Activated gamma-delta T cell (primary cell): Measurements from ENCODE around the gene GOLT1A.
"Not testable (repeated sequence)": the region's sequence is repeated elsewhere in the genome, so short reads cannot be mapped to it uniquely, and the experiment has no call there.

Experiments
- DNase-seq: peaks from one replicate; lab custom pipeline; 2025; lab: John Stamatoyannopoulos, UW

GOLT1A gene

DNA sequence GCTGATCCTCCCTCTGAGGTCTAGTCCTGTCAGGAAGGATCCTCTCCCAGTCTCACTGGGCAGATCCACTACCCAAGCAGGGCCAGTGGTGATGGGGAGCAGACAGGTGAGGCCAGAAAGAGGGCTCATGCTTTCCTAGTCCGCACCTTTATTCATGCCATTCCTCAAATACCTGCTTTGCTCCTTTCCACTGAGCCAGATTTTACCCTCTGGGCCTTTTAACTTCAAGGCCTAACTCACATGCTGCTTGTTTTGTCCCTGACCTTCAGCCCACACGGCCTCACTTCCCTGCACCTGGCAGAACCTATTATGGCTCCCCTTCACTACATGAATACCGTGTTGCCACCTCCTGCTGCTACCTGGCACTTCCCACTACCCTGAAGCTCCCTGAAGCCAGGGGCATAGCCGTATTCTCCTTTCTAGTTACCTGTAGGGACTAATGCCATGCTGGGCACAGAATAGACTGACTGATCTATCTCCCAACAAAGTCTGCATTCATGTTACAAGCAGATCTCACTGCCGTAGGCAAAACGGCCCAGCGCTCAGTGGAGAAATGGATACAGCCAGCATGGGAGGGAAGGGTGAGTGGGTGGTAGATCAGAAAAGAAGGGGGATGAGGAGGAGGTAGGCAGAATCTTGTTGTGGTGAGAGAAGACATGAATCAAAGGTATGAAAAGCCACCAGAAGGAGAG lies 36.1 kb upstream of the GOLT1A start:
- DNase-seq, result no peak

DNA sequence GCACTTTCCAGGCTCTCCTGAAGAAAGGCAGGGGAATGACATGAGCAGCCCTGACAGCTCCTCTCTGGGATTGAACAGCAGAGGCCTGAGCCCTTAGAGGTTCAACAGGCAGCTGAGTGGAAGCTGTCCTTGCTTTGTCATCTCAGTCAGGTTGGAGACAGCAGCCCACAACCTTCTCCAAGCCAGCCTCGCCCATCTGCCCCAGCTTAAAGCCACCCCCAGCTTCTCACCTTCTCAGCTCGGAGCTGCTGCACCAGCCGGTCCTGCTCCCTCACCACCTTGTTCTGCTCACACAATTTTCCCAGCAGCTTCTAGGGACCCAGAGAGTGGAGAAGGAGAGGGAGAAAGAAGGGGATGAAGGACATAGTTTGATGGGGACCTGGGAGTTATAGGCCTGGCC lies 35.2 kb upstream of the GOLT1A start:
- no peak for DNase-seq

DNA sequence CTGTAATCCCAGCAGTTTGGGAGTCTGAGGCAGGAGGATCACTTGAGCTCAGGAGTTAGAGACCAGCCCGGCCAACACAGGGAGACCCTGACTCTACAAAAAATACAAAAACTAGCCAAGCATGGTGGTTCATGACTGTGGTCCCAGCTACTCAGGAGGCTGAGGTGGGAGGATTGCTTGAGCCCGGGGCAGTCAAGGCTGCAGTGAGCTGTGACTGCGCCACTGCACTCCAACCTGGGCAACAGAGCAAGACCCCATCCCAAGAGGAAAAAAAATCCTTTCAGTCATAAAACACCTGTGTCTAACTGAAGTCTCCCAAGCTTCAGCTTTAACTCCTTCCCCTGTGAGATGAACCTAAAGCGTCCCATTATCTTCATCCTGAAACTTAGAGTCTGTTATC lies 33.1 kb upstream of the GOLT1A start:
- no peak for DNase-seq

DNA sequence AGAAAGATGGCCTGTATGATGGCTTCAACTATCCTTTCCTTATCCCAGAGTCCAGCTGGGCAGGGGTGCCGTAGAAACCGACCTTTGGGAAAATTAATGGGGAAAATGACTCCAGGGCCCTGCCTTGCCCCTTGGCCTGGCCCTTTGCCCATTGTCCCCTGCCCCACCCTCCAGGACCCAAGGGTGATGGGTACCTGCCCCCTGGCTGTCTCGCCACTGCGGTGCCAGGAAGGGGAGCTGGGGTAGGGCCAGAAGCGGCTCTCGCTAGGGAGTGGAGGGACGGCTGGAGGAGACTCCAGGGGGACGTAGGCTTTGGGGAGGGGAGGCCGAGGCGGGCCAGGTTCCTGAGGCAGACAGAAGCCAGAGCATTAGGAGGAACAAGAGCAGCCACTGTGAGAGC lies 29.1 kb upstream of the GOLT1A start:
- no peak for DNase-seq

DNA sequence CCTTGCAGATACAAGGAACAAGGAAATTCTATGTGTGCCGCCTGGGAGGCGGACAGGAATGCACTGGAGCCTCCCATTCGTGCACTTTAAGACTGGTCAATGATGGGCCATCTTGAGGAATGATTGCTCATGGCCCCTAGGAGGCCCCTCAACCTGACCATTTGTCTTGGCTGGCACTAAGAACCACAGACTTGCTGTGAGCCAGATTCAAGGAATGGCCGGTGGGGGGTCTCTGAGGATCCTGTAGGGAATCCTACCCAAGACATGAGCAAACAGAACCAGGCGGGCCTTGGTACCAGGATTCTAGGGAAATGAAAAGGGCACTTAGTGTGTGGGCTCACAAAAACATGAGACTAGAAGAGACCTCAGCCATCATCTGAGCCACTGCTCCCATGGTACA lies 28.1 kb upstream of the GOLT1A start:
- DNase-seq, result no peak

DNA sequence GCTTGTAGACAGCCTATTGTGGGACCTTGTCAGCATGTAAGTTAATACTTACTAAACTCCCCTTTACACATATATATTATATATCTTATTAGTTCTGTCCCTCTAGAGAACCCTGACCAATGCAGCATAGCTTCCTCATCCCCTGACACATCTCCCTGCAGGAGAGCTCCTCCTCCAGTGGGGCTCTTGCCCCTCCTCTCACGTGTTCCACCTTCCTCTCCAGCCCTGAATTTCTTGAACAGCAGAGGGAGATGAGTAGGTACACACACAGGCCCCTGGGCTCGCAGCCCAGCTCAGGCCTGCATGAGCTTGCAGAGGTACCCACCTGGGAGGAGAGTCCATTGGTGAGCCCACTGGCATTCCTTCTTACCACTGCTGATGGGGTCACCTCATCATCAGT lies 27.3 kb upstream of the GOLT1A start:
- no peak for DNase-seq

DNA sequence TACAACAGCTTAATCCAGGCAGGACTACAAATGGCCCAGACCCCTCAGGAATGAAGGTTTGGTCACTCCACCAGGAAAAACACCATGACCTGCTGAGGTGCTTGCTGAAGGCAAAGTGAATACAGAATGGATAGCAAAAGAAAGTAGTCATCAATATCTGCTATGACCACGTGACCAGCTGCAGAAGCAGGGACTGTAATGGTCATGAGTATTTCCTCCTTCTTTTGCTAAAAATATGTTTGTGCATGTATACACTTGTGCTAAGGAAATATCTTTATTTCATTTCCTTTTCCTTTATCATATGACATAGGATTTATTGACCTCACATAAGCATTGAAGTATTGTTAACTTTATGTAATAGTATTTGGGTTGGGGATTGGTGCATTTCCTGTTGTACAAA lies 26.4 kb upstream of the GOLT1A start:
- DNase-seq, result no peak

DNA sequence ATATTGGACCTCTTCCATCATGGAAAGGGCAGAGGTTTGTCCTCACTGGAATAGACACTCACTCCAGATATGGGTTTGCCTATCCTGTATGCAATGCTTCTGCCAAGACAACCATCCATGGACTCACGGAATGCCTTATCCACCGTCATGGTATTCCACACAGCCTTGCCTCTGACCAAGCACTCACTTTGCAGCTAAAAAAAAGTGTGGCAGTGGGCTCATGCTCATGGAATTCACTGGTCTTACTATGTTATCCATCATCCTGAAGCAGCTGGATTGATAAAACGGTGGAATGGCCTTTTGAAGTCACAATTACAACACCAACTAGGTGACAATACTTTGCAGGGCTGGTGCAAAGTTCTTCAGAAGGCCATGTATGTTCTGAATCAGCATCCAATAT lies 25.6 kb upstream of the GOLT1A start:
- DNase-seq, result not testable (repeated sequence)

DNA sequence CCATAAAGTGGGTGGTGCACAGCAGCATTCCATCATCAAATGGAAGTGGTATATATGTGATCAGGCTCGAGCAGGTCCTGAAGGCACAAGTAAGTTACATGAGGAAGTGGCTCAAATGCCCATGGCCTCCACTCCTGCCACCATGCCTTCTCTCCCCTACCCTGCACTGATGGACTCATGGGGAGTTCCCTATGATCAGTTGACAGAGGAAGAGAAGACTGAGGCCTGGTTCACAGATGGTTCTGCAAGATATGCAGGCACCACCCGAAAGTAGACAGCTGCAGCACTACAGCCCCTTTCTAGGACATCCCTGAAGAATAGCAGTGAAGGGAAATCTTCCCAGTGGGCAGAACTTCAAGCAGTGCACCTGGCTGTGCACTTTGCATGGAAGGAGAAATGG lies 24.7 kb upstream of the GOLT1A start:
- not testable (repeated sequence) for DNase-seq

DNA sequence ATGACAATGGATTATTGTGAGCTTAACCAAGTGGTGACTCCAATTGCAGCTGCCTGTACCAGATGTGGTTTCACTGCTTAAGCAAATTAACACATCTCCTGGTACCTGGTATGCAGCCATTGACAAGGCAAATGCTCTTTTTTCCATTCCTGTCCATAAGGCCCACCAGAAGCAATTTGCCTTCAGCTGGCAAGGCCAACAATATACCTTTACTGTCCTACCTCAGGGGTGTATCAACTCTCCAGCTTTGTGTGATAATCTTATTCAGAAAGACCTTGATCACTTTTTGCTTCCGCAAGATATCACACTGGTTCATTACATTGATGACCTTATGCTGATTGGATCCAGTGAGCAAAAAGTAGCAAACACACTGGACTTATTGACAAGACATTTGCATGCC lies 23.7 kb upstream of the GOLT1A start:
- DNase-seq, result not testable (repeated sequence)

DNA sequence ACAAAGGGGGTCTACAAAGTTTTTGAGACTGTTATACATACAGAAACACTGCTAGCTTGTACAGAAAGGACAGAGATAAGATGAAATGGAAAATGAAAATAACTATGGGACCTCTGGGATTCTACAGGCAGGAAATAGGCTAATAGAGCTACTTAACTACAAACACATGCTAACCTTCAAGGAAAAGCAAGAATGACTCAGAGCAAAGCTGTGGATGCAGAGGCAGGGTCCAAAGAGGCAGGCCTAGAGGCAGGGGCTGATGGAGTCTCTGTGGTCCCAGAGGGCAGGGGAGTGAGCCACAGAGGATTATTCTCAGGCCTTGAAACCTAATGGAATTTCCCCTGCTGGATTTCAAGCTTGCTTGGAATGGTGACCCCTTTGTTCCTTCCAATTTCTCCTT lies 18.7 kb upstream of the GOLT1A start:
- no peak for DNase-seq

DNA sequence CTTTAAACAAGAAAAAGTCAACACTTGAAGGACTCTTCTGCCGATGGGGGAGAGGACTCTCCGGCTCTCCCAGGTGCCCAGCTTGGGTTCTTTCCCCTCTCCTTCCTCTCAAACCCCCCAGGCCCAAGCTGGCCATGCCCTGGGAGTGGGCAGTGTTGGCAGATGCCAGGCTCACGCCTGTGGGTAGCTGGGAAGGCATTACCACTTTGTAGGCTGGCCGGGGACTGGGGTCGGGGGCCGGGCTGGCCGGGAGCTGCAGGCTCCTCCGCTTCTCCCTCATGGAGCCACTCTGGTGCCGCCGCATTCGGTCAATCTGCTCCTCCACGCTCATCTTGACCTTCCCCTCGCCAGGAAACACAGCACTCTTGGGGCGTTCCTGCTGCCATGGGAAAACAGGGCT lies 16.4 kb upstream of the GOLT1A start:
- DNase-seq, result no peak

DNA sequence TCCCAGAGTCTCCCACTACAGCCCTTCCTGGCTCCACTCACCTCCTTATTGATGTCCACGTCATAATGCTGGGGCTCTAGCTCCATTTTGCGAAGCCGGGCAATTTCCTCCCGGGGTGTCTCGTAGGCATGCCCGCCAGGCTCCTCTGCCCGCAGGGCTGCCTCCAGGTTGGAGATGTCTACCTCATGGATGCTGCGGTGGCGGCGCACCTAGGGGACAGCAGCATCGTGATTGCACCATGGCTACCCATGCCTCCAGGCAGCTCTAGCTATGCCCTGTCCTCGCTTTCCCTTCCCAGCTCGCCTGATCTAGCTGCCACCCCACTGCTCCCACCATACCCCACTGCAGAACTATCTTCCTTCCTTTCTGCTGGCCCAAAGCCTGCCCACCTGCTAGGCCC lies 15.1 kb upstream of the GOLT1A start:
- no peak for DNase-seq

DNA sequence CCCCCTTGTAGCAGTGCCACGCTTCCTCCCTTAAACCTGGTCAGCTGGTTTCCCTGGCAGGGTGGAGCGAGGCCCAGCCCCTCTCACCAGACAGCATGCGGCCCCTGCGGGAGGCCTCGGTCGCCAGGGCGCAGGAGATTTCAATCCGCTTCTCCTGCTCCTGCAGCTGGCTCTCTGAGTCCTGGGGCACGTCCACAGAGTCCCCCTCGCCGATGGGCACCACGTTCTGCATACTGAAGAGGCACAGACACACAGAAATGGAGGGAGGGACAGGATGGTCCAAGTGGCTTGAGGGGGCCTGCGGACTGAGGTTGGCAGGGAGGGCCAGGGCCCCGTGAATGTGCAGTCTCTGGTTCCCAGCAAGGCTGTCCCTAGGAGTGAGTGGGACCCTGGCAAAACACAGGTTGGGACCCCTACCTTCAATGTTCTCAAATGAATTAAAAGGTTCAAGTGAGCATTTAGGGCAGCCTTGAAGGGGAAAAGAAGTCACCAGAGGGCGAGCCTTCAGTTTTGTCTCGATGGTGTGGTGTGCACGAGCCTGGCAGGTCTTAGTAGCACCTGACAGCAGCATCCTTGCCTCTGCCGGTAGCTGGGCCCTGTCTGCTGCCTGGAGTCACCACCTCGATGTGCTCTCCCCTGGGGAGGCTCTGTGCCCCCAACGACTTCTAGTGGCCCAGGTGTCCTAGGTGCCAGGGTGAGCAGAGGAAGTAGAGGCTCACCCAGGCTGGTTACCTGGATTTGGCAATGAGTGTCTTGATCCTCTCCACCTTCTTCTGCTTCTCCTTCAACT lies 14.4 kb upstream of the GOLT1A start:
- no peak for DNase-seq

DNA sequence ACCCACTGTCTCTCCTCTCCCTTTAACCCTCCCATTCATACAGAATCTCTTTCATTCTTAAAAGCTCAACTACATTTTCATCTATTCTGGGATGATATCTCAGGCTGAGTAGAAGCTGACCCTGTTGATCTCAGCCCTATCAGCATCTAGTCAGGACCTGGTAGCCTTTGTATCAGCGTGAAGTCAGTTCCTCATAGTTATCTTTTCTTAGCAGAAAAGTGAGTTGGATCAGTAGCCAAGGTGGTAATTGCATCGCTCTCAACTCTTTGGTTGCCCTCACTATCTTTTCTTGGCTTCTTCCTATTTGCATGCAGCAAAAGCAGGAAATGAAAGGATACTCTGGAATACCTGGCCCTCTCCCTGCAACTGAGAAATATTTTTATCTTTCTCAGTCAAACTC lies 13.6 kb upstream of the GOLT1A start:
- DNase-seq, result no peak

DNA sequence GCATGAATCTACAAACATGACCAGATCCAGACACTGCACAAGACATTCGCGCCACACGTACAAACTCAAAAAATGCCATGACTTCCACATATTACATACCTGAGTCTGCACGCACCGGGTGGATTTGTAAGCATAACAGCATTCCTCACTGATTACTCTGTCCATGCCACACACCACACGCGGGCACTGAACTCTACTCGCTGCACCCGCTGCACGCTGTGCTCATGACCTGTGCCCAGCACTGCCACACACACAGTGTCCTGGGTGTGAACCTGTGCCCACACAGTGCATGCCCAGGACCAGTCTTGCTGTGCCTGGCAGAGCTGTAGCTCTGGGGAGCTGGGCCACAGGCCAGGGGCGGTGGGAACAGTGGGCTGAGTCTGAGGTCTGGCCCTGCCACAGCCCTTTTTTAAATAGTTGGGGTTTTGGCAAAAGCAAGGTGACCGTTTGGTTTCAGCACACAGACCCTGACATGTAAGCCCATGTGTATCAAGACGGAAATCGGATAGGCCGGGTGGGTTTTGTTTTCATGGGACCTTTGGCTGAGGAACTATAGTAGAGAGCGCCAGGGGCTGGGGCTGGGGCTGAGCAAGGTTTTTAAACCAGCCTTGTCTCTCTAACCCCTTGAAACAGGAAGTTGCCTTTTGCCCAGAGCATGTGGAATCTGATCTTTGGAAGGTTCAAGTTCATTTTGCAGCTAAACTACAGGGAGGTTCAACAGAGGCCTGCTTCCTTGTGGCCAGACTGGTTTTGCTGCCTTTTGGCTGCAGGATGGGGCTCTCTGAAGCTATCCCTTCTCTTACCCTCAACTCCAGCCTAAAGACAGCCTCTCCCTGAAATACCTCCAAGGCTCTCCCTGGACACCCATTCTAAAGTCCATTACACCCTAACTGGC lies 12.3 kb upstream of the GOLT1A start:
- DNase-seq, result no peak

DNA sequence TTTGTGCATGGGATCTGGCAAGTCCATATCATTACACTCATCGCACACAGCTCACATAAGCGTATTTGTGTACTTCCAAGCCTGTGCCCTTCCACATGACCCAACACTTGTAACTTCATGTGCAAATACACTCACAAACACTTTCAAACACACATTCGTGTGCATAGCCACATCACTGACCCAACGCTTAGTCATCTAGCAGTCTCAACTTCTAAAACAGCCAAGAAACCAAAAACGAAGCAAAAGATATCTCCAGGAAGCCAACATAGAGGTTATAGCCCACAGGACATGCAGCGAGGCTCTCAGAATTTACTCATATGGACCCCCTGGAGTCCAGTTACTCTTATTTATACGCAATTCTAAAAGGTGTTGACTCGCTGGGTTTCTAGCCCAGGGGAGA lies 10.9 kb upstream of the GOLT1A start:
- no peak for DNase-seq

DNA sequence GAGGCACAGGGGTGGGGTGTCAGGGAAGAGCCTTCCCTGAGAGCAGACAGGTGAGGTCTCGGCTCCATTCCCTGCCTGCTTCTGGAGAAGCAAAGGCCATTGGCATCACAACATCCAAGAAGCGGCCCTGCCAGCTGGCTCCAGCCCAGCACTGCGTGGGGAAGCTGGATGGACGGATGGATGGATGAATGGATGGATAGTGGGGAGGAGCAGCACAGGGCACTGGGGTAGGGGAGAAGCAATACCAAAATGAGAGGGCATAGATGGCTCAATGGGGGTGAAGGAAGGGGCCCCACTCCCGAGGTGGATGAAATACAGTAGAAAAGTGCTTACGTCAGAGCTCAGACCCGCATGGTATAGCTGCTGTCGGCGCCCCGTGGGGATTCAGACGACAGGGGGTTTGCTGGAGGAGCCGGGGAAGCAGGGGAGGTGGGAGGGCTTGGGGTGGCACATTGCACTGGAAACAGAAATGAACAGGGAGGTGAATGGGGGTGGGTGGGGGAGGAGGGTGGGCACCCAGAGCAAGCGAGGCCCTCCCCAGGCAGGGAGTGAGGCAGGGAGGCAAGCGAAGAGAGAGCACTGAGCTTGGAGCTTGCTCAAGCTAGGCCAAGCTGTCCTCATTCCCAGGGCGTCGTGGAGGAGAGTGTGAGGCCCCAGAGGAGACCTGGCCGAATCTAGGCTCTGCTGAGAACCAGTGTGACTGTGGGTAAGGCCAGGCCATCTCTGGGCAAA lies 9.5 kb upstream of the GOLT1A start:
- no peak for DNase-seq

DNA sequence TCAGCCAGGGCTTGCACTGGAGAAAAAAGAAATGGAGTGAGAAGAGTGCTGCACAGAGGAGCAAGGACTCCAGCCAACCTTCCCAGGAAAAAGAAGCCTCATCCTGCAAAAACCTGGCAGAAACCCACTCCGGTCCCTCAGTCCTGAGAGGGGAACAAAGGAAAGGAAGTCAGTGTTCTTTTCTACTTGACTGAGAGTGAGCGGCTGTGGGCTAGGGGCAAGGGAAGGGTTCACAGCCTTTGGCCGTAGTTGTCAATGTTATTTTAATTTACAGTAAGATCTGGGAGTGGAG lies 8.9 kb upstream of the GOLT1A start:
- DNase-seq, result no peak

DNA sequence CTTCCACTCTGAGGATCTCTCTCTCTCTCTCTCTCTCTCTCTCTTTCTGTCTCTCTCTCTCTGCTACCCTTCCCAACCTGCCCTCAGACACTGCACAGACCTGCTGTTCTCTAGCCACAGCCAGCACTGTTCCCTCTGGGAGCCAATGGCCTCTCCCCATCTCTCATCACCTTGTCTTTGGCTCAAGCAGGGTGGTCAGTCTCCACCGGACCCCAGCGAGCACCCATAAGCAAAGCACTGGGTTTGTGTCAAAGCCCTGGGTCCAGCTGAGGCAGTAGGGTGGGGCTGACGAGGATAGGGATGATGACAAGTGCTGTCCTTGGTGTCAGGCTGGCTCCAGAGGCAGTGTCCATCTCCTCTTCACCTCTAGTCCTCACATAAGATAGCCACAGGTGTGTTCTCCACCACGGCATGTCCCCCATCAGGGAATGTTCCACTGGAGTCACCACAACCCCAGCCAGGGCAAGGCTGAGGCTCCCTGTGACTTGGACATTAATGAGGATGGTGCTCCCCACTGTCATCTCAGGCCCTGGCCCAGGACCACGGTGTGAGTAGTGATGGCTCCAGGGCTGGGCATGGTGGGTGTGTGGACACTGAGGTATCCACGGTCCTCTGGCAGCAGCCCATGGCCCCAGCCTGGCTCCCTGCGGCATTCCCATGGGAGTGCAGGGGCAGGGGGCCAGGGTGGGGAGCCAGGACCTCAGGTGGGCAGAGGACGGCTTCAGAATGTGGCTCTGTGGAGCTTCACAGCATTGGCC lies 8.4 kb upstream of the GOLT1A start:
- DNase-seq, result no peak

DNA sequence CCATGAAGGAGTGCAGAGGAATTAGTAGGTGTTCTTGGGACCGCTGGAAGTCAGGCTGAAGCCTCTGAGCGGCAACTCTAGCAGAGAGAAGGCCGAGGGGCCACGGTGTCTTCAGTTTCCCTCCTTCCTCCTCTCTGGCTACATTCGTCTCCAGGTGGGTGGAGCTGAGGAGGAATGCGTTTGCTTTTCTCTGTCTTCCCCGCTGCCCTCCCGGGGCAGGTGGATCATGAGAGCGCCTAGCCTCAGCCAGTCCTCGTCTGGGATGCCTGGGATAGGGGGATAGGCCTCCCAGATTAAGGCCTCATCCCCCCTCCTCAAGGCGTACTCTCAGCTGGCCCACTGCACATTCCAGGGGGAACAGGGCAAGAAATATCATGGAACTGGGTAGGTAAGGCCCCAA lies 7.5 kb upstream of the GOLT1A start:
- DNase-seq, result no peak
